ENCODE data around the gene GALNT9. TPM values are rescaled to one million over a fixed set of nuclear protein-coding genes. Genes with fewer than 3 reads are reported as not detected.

GALNT9 gene
- total and polyA plus RNA-seq, 2 donors (not counting 1 experiment from before 2014, with no cell fraction given) = 0.71 to 2.4 TPM

GRCh38 chr12:132339856-132340255 is 10.5 kb upstream of the GALNT9 start:
- no peaks in the 10 kb centered on the region for H4K20me1 ChIP-seq (ENCODE audit: control insufficient read depth, insufficient read depth, low read length, poor library complexity, severe bottlenecking)
- peaks cover 0 to 5% (median 0%) of the 10 kb centered on the region in 4 experiments for H3K27me3 ChIP-seq (replicated peaks in 1 of 4; ENCODE audit: control extremely low read depth in 1 of 4, control insufficient read depth in 3 of 4, insufficient read depth in 4 of 4, low read length in 3 of 4)
- H3K4me3 Mint-ChIP-seq = no peak overlapping the region
- DNase-seq = no peak
- H3K4me3 ChIP-seq (ENCODE audit: control extremely low read depth in 1 of 5, extremely low read depth in 1 of 5, insufficient read depth in 1 of 5, low read depth in 2 of 5, low read length in 4 of 5) = no peak overlapping the region
- no peak overlapping the region for H2AFZ ChIP-seq (ENCODE audit: insufficient read depth, low read depth, low read length, poor library complexity, severe bottlenecking)
- intact Hi-C loops (cut with micrococcal nuclease) = no loop called here
- no peaks in the 10 kb centered on the region for H3K79me2 ChIP-seq (ENCODE audit: control insufficient read depth, insufficient read depth, low read length)
- 76% methylated on average over 14 of the region's 17 CpGs for WGBS (ENCODE audit: insufficient coverage)
- ATAC-seq (ENCODE audit: low read depth) = no peak
- H3K9me3 ChIP-seq (ENCODE audit: control extremely low read depth in 1 of 3, control insufficient read depth in 2 of 3, insufficient read depth in 1 of 3, low read length in 2 of 3) = peaks cover 0 to 26% (median 3%) of the 10 kb centered on the region in 3 donors
- H3K27ac ChIP-seq (ENCODE audit: low read length in 2 of 2) = no peak overlapping the region
- POLR2A ChIA-PET = no interaction called here
- no peaks in the 10 kb centered on the region for H3K4me1 ChIP-seq (ENCODE audit: control insufficient read depth in 2 of 2, insufficient read depth in 2 of 2, low read length in 2 of 2)
- H3K4me1 Mint-ChIP-seq = no peaks in the 10 kb centered on the region
- H3K27ac Mint-ChIP-seq = no peak overlapping the region
- H3K9ac ChIP-seq (ENCODE audit: low read length) = no peak overlapping the region
- TF ChIP-seq EZH2 (IDR thresholded peaks at IDR 0.05; ENCODE audit: borderline replicate concordance, insufficient read depth, low read depth, low read length, poor library complexity, severe bottlenecking) (no peak), CTCF (IDR thresholded peaks at IDR 0.05) (no peak)
- H3K4me2 ChIP-seq (replicated peaks; ENCODE audit: low read depth, low read length, poor library complexity, severe bottlenecking) = no peak overlapping the region
- CTCF ChIA-PET = no interaction called here
- no peaks in the 10 kb centered on the region for H3K36me3 ChIP-seq (replicated peaks in 1 of 2; ENCODE audit: control extremely low read depth in 1 of 2, control insufficient read depth in 1 of 2, extremely low read depth in 1 of 2, insufficient read depth in 2 of 2, low read length in 1 of 2)
- peaks cover 11% of the 10 kb centered on the region for H3K27me3 Mint-ChIP-seq
- peaks cover 3% of the 10 kb centered on the region for H3K9me3 Mint-ChIP-seq (ENCODE audit: insufficient read depth)

GRCh38 chr12:132338781-132339180 is 9.4 kb upstream of the GALNT9 start:
- no peak overlapping the region for H3K4me2 ChIP-seq (replicated peaks; ENCODE audit: low read depth, low read length, poor library complexity, severe bottlenecking)

More at GRCh38 chr12:132338781-132339180, 9.4 kb upstream of the GALNT9 start:
- H3K9ac ChIP-seq (ENCODE audit: low read length) = no peak overlapping the region
- Mint-ChIP-seq H3K27ac (no peak overlapping the region), H3K27me3 (peaks cover 11% of the 10 kb centered on the region), H3K9me3 (ENCODE audit: insufficient read depth) (peaks cover 3% of the 10 kb centered on the region), H3K4me3 (no peak overlapping the region), H3K4me1 (no peaks in the 10 kb centered on the region)
- no peaks in the 10 kb centered on the region for H3K4me1 ChIP-seq (ENCODE audit: control insufficient read depth in 2 of 2, insufficient read depth in 2 of 2, low read length in 2 of 2)
- DNase-seq = no peak
- H3K36me3 ChIP-seq (replicated peaks in 1 of 2; ENCODE audit: control extremely low read depth in 1 of 2, control insufficient read depth in 1 of 2, extremely low read depth in 1 of 2, insufficient read depth in 2 of 2, low read length in 1 of 2) = no peaks in the 10 kb centered on the region
- H2AFZ ChIP-seq (ENCODE audit: insufficient read depth, low read depth, low read length, poor library complexity, severe bottlenecking) = no peak overlapping the region
- ATAC-seq (ENCODE audit: low read depth) = no peak
- H3K27me3 ChIP-seq (replicated peaks in 1 of 4; ENCODE audit: control extremely low read depth in 1 of 4, control insufficient read depth in 3 of 4, insufficient read depth in 4 of 4, low read length in 3 of 4) = peaks cover 0 to 8% (median 0%) of the 10 kb centered on the region in 4 experiments
- H3K9me3 ChIP-seq (ENCODE audit: control extremely low read depth in 1 of 3, control insufficient read depth in 2 of 3, insufficient read depth in 1 of 3, low read length in 2 of 3) = peaks cover 0 to 31% (median 3%) of the 10 kb centered on the region in 3 donors
- TF ChIP-seq EZH2 (IDR thresholded peaks at IDR 0.05; ENCODE audit: borderline replicate concordance, insufficient read depth, low read depth, low read length, poor library complexity, severe bottlenecking) = no peak
- TF ChIP-seq CTCF (IDR thresholded peaks at IDR 0.05) = no peak
- no peaks in the 10 kb centered on the region for H4K20me1 ChIP-seq (ENCODE audit: control insufficient read depth, insufficient read depth, low read length, poor library complexity, severe bottlenecking)
- intact Hi-C loops (cut with micrococcal nuclease) = no loop called here
- no peak overlapping the region for H3K4me3 ChIP-seq (ENCODE audit: control extremely low read depth in 1 of 5, extremely low read depth in 1 of 5, insufficient read depth in 1 of 5, low read depth in 2 of 5, low read length in 4 of 5)
- WGBS (ENCODE audit: insufficient coverage) = 92% methylated on average over 24 of the region's 24 CpGs
- POLR2A ChIA-PET = no interaction called here
- H3K79me2 ChIP-seq (ENCODE audit: control insufficient read depth, insufficient read depth, low read length) = no peaks in the 10 kb centered on the region
- CTCF ChIA-PET = no interaction called here
- H3K27ac ChIP-seq (ENCODE audit: low read length in 2 of 2) = no peak overlapping the region

Measured in B cell (primary cell).